GM18511 (cell line): ENCODE measurements around the gene TMEM52.

Source experiments
- ATAC-seq: cut with Tn5 transposase; IDR thresholded peaks from one replicate; pipeline ENCODE4 v1.9.1; 2021; ENCODE audit warnings: mild to moderate bottlenecking, moderate library complexity; ENCODE audit not compliant: unreplicated experiment

The TMEM52 gene

GRCh38 chr1:1918901-1919303 is at the start of gene TMEM52:
TMEM52 (minus strand) TSS chr1:1919279; CDS start chr1:1919265, 14 bp downstream.
- peak; percentile 39 for ATAC-seq

DNA sequence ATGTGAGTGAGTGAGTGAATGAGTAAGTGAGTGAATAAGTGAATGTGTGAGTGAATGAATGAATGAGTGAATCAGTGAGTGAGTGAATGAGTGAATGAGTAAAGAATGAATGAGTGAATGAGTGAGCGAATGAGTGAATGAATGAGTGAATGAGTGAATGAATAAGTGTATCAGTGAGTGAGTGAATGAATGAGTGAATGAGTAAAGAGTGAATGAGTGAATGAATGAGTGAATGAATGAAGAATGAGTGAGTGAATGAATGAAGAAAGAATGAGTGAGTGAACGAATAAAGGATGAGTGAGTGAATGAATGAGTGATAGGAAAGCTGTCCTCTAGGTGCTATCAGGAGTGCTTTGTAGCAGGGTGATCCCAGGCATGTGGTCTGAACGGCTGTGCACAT is 48.8 kb upstream of the TMEM52 start:
- no peak for ATAC-seq

DNA sequence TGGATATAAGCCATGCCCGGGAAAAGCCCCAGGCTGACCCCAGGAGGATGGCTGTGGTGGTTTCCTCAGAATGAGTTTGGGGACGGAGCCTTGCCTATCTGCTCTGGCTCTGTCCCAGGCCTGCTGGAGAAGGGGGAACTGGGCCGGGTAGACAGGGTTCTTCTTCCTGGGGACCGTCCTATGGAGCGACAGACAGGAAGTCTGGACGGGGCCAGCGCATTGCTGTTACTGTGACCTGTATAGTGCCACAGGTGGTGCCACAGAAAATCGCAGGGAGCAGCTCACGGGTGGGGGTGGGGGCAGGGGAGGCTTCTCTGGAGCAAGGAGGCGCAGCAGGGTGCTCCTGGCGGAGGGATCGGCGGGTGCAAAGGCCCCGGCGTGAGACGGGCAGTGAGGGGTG is 48.1 kb upstream of the TMEM52 start:
- ATAC-seq, result no peak

DNA sequence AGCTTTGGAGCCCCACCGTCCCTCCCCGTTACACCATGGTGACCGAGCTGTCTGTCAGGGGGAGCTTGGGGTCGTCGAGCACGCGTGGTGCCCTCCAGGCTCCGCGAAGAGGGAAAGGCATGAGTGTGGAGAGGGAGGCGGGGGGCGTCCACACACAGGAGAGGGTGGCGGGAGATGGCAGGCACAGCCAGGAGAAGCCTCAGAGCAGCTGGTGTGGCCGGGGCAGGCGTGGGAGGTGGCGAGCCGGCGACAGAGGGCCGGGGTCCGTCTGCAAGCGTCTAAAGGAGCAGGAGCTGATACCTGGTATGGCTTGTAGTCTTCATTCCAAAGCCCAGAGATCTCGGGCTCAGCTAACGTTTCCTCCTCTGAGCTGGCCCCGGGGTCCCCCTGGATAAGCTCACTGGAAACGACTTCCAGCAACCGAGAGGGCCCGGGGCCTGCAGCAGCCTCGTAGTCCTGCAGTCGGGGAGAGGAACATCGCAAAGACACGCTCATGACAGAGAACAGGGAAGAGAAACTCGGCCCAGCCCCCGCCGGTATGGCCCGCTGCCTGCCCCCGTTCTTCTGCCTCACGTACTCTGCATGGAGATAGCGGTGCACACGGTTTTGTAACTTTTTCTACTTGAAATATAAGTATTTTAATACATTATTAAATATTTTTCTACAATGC is 47.1 kb upstream of the TMEM52 start:
- ATAC-seq, result no peak

GRCh38 chr1:1965546-1965945 is 46.5 kb upstream of the TMEM52 start:
- ATAC-seq, result no peak

DNA sequence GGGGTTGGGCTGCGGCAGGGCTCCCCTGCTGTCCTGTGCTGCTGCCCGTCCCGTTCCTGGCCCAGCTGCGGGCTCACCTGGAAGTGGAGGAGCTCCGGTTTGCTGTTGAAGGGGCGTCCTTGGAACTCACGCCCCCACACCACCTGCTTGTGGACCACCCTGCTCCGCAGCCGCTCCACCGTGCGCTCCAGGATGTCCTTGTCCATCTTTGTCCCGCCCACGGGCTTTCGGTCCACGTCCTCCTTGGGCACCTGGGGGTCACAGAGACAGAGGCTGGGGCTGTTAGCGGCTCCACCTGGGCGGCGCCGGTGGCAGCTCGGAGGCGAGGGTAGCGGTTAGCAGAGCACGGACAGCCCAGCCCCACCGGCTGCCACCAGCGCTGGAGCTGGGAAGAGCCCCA is 45.7 kb upstream of the TMEM52 start:
- ATAC-seq, result no peak

DNA sequence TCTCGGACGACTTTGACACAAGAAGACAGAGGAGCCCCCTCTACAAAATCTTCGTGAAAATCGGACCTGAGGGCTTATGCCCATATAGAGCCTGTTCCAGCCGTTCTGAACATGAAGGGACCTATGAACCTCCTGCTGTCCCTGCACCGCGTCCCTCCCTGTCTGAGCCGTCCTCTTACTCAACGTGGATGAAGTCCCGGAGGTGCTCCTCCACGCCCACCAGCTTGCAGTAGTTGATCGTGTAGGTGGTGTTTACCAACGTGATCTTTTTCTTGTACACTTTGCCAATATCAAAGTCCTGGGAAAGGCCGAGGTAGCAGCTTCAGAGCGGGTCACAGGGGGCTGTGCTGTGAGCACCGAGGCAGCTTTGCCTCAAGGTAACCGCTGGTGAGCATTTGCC is 44.5 kb upstream of the TMEM52 start:
- ATAC-seq, result no peak

DNA sequence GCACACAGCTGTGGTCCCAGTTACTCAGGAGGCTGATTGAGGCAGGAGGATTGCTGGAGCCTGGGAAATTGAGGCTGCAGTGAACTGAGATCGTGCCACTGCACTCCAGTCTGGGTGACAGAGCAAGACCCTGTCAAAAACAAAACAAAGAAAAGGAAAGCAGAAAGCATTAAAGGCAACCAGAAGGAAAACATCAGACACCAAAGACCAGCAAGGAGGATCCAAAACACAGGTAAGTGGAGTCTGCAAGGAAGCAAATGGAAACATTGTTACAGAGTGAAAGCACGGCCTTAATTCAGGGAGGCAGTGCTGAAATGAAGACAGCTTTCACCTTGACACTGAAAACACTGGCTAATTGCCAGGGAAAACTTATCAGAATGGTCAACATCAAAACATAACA is 43.7 kb upstream of the TMEM52 start:
- no peak for ATAC-seq

DNA sequence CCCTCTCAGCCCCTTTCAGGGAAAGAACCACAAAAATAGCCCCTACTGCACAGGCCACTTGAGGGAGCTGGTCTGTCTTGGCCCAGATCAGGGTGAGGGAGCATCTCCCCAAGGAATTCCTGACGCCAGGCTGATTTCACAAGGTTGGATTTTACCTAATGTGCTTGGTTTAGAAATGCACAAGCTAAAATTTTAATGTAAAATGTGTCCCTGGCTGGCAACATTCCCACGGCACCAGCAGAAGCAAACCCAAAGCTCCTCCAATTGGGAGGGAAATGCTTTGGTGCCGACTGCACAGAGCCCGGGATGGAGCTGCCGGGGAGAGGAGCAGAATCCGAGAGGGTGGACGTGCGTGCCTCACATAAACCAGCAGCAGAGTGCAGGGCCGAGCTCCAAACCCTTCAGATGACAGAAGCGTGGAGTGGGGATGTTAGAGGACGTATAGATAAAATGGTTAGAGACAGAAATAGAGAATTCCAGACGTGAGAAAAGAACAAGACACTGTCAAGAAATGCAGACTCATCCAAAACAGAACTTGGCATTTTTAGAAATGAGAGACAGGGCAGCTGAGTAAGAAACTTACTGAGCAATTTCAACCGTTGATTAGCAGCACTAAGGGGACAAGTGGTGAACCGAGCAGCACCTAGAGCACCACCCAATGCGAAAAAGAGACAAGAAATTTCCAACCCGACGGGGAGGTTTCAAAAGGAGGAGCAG is 41.6 kb upstream of the TMEM52 start:
- ATAC-seq, result no peak

DNA sequence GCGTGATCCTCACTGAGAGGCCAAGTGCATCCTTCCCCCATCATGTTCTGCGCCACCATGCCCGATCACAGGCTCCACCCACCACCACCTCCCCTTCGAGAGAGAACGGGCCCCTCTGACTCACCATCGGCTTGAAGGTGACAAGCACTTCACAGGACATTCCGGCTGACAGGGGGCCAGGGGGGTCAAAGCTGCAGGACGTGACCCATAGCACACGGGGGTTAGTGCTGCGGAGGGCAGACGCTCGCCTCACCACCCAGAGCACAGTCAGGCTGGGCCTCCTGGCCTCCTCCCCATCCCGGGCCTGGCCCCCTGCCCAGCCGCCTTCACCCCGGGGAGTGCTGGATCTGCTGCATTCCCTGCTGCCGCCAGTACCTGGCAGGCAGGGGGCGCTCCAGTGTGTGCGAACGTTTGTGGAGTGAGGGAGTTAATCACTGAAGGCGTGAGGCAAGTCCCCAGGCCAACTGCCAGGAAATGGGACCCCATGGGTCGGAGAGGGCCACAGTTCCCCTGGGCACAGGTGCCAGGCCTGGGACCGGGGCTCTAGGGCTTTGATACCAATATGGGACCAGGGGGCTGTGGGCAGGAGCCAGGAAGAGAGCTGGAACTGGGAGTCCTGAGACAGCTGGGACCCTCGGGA is 40.9 kb upstream of the TMEM52 start:
- ATAC-seq, result no peak

DNA sequence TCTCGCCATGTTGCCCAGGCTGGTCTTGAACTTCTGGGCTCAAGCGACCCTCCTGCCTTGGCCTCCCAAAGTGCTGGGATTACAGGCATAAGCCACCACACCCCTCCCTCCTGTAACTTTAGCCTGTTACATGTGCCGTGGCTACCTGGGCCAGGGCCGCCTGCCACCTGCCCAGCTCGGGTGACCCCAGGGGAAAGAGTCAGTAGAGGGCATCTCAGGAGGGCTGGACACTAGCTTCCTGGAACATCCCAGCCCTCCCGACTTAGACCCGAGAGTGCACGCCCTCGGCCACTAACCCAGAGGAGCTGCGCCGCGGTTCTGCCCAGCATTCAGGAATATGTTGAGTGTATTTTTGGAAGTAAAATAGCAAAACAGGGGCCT is 40.4 kb upstream of the TMEM52 start:
- no peak for ATAC-seq

DNA sequence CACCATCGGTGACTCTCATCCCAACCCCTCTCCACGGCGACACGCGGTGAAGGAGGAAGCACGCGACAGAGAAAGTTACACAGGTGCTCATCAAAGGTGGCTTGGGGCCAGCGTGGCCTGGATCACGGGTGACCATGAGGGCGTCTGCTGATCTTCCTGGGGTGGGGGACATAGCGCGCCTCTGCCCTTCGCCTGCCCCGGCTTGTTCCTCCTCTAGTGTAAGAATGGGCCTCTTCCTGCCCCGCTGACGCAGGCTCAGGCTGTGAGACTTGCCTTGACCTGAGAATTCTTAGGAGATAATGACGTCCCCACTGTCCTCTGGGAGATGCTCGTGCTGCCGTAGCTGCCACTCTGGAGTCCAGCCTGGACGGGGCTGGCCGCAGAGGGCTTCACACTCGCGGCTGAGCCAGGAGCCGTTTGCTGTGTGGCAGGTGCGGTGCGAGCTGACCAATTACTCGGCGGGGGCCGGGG is 39.0 kb upstream of the TMEM52 start:
- no peak for ATAC-seq

DNA sequence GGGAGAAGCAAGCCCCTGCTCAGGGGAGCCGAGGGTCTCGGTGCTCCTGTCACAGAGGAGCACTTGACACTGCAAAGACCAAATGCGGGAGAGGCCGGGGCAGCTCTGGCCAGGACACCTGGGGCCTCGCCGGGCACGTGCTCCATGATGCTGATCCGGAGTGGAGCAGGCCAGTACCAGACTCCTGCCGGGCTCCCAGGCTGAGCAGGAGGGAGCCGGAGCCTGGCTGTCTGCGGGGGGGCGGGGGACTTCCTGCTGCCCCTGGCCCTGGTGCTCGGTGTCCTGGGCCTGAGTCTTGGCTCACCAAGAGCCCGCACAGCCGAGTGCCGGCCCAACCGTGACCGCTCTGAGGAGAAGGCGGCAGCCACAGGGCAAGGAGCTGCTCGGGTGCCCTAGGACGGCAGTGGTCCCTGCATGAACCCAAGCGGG is 38.5 kb upstream of the TMEM52 start:
- ATAC-seq, result no peak

- no peak for ATAC-seq
Observed at GRCh38 chr1:1956586-1957532, 37.8 kb upstream of the TMEM52 start.

DNA sequence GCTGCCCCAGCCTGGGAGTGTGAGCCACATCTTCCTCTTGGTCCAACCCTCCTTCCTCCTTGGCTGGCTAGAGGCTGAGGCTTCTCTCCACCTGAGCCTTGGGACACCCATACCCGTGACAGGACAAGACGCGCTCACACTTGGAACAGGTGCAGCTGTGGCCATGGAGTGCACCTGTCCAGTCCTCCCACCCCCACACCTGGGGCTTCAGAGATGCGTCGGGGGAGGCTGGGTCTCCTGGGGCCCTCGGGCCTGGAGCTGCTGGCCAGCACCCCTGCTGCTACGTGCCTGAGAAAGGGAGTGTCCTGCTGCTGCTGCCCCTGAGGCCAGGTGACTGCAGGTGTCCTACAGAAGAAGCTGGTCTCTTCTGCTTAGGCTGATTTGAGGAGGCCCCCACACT is 37.0 kb upstream of the TMEM52 start:
- ATAC-seq, result no peak

DNA sequence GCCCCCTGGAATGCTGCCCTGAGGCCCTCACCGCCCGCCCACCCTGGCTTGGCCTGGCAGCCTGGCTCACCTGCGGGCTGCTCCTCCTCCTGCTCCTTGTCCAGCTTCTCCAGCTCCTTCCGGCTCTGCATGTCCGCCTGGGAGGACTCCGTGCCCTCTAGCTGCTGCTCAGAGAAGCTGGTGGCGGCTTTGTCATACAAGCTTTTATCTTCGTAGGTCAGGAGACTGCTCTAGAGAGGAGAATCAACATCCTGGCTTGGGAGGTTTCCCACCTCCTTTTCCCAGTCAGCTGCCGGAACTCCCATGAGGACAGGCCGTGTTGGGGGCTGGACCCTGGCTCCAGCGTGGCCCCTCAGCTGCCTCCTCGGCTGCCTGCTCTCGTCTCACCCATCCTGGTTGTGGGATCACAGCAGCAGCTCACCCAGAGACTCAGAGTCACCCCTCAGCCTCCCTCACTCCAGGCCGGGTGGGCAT is 36.6 kb upstream of the TMEM52 start:
- no peak for ATAC-seq

GRCh38 chr1:1954831-1955441 is 35.9 kb upstream of the TMEM52 start:
- no peak for ATAC-seq

DNA sequence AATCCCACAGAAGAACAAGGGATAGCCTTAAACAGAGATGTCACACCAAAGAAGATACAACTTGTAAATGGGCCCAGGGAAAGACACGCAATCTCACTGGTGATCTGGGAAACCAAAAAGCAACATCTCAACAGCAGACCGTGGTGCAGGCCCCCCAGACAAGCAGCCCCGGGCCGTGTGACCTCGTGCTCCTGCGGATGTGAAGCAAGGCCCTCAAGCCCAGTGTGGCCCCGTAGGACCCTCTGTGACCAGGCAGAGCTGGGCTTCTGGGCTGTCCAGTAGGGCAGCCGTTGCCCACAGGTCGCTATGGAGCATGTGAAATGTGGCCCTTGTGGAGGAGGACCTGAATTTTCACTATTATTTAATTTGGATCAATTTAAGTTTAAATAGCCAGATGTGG is 34.9 kb upstream of the TMEM52 start:
- ATAC-seq, result no peak

- ATAC-seq, result no peak
Observed at GRCh38 chr1:1950940-1951339, 31.9 kb upstream of the TMEM52 start.

GRCh38 chr1:1948783-1949182 is 29.7 kb upstream of the TMEM52 start:
- no peak for ATAC-seq
